ENCODE measurements around the gene HDDC2.

GRCh38 chr6:125337706-125338105 lies 35.9 kb upstream of the HDDC2 start:
- no peak for TF ChIP-seq CTCF (IDR thresholded peaks at IDR 0.05)
- no peak for TF ChIP-seq POLR2A (IDR thresholded peaks at IDR 0.05)

Measured in adrenal gland (tissue), 5 donors.